ENCODE data around the gene TXNRD3.

- no peak for TF ChIP-seq CTCF (conservative IDR thresholded peaks at IDR 0.05 in 1 of 2, IDR thresholded peaks at IDR 0.05 in 1 of 2; ENCODE audit: low read depth in 1 of 2, low read length in 2 of 2)
- no peak for TF ChIP-seq EZH2 (IDR thresholded peaks at IDR 0.05; ENCODE audit: low read length, missing control alignments)
Observed at GRCh38 chr3:126581569-126581968, 73.4 kb downstream of the TXNRD3 start.

All from fibroblast of lung (primary cell).